ENCODE results near the gene MAD1L1.

The MAD1L1 gene

DNA sequence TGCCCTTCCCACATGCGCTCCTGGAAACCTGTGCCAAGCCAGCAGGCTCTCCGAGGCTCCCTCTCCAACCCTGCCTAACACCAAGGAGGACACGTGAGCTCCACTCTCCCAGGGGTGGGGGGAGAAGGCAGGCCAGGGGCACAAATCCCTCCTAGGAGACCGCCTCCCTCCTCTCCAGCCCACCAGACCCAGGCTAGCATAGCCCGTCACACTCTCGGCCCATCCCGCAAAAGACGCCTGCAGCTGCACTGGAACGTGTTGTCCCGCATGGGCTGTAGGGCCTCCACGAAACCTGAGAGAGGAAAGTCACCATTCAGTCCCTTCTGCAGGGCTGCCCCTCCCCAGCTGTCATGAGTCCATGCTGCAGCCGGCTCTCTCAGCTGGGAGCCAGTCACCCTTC, 126.3 kb downstream of the MAD1L1 start:
- no peaks in the 10 kb centered on the region for H4K20me1 ChIP-seq (ENCODE audit: control insufficient read depth, insufficient read depth, low read depth, low read length)
- H3K79me2 ChIP-seq (ENCODE audit: control insufficient read depth, low read length) = peaks cover 23% of the 10 kb centered on the region
- H3K9me3 ChIP-seq (ENCODE audit: control insufficient read depth, insufficient read depth, low read length) = no peaks in the 10 kb centered on the region
- no peak overlapping the region for H3K4me3 ChIP-seq (ENCODE audit: low read length)
- peaks cover 20% of the 10 kb centered on the region for H3F3A ChIP-seq (ENCODE audit: control insufficient read depth, insufficient read depth)
- no peaks in the 10 kb centered on the region for H3K27me3 ChIP-seq (ENCODE audit: control insufficient read depth, low read length)
- H3K9me2 ChIP-seq (replicated peaks; ENCODE audit: control insufficient read depth, low read length) = no peaks in the 10 kb centered on the region
- H3K4me1 ChIP-seq (ENCODE audit: control insufficient read depth, low read length) = peaks cover 66% of the 10 kb centered on the region
- TF ChIP-seq, protein P1, sequence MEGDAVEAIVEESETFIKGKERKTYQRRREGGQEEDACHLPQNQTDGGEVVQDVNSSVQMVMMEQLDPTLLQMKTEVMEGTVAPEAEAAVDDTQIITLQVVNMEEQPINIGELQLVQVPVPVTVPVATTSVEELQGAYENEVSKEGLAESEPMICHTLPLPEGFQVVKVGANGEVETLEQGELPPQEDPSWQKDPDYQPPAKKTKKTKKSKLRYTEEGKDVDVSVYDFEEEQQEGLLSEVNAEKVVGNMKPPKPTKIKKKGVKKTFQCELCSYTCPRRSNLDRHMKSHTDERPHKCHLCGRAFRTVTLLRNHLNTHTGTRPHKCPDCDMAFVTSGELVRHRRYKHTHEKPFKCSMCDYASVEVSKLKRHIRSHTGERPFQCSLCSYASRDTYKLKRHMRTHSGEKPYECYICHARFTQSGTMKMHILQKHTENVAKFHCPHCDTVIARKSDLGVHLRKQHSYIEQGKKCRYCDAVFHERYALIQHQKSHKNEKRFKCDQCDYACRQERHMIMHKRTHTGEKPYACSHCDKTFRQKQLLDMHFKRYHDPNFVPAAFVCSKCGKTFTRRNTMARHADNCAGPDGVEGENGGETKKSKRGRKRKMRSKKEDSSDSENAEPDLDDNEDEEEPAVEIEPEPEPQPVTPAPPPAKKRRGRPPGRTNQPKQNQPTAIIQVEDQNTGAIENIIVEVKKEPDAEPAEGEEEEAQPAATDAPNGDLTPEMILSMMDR (IDR thresholded peaks at IDR 0.05; ENCODE audit: low read depth, low read length, poor library complexity, severe bottlenecking) = no peak
- TF ChIP-seq EZH2phosphoT487 (IDR thresholded peaks at IDR 0.05; ENCODE audit: borderline replicate concordance, low read length) = no peak
- H3K36me3 ChIP-seq (ENCODE audit: control insufficient read depth, low read length) = peaks cover 4% of the 10 kb centered on the region
- H3K4me2 ChIP-seq (ENCODE audit: low read length) = no peak overlapping the region
- no peak overlapping the region for H3K27ac ChIP-seq (ENCODE audit: low read depth, low read length)

DNA sequence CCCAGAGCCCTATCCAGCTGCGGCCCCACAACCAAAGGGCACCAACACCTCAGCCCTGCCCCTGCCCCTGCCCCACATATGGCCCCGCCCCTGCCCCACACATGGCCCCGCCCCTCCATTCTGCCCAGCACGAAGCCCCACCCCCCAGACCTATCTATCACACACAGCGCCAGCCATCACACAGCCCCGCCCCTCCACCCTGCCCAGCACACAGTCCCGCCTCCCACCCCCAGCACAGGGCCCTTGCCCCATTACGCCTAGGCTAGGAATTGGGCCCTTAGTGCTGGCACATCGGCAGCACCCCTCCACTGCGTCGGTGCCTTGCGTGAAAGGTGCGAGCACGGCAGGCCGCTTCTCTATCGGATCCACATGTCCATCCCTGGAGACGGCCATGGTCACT, 126.8 kb downstream of the MAD1L1 start:
- no peak for TF ChIP-seq EZH2phosphoT487 (IDR thresholded peaks at IDR 0.05; ENCODE audit: borderline replicate concordance, low read length)
- TF ChIP-seq, protein P1 (IDR thresholded peaks at IDR 0.05; ENCODE audit: low read depth, low read length, poor library complexity, severe bottlenecking) = no peak
- no peak overlapping the region for H3K27ac ChIP-seq (ENCODE audit: low read depth, low read length)

GRCh38 chr7:2105280-2105679, 127.5 kb downstream of the MAD1L1 start:
- H3F3A ChIP-seq (ENCODE audit: control insufficient read depth, insufficient read depth) = peaks cover 19% of the 10 kb centered on the region
- no peak overlapping the region for H3K4me3 ChIP-seq (ENCODE audit: low read length)
- H3K9me2 ChIP-seq (replicated peaks; ENCODE audit: control insufficient read depth, low read length) = no peaks in the 10 kb centered on the region
- peaks cover 66% of the 10 kb centered on the region for H3K4me1 ChIP-seq (ENCODE audit: control insufficient read depth, low read length)
- no peaks in the 10 kb centered on the region for H3K27me3 ChIP-seq (ENCODE audit: control insufficient read depth, low read length)
- peaks cover 4% of the 10 kb centered on the region for H3K36me3 ChIP-seq (ENCODE audit: control insufficient read depth, low read length)
- H4K20me1 ChIP-seq (ENCODE audit: control insufficient read depth, insufficient read depth, low read depth, low read length) = no peaks in the 10 kb centered on the region
- H3K27ac ChIP-seq (ENCODE audit: low read depth, low read length) = no peak overlapping the region
- no peaks in the 10 kb centered on the region for H3K9me3 ChIP-seq (ENCODE audit: control insufficient read depth, insufficient read depth, low read length)
- no peak for TF ChIP-seq EZH2phosphoT487 (IDR thresholded peaks at IDR 0.05; ENCODE audit: borderline replicate concordance, low read length)
- TF ChIP-seq, protein P1 (IDR thresholded peaks at IDR 0.05; ENCODE audit: low read depth, low read length, poor library complexity, severe bottlenecking) = no peak
- no peak overlapping the region for H3K4me2 ChIP-seq (ENCODE audit: low read length)
- peaks cover 13% of the 10 kb centered on the region for H3K79me2 ChIP-seq (ENCODE audit: control insufficient read depth, low read length)

More for the DNA sequence above, 126.8 kb downstream of the MAD1L1 start:
- Histone ChIP-seq H3K27me3 (ENCODE audit: control insufficient read depth, low read length) (no peaks in the 10 kb centered on the region), H3K36me3 (ENCODE audit: control insufficient read depth, low read length) (peaks cover 4% of the 10 kb centered on the region), H3K4me2 (ENCODE audit: low read length) (no peak overlapping the region), H3K79me2 (ENCODE audit: control insufficient read depth, low read length) (peaks cover 18% of the 10 kb centered on the region), H3F3A (ENCODE audit: control insufficient read depth, insufficient read depth) (peaks cover 20% of the 10 kb centered on the region), H3K4me3 (ENCODE audit: low read length) (no peak overlapping the region), H3K9me3 (ENCODE audit: control insufficient read depth, insufficient read depth, low read length) (no peaks in the 10 kb centered on the region), H3K4me1 (ENCODE audit: control insufficient read depth, low read length) (peaks cover 66% of the 10 kb centered on the region), H4K20me1 (ENCODE audit: control insufficient read depth, insufficient read depth, low read depth, low read length) (no peaks in the 10 kb centered on the region), H3K9me2 (replicated peaks; ENCODE audit: control insufficient read depth, low read length) (no peaks in the 10 kb centered on the region)
